NB4 (cell line): ENCODE results near the gene PTPN1.

Experiments
- CTCF ChIP-seq: IDR thresholded peaks from one replicate; pipeline ENCODE4 v1.5.1; 2012; ENCODE audit warnings: low read depth, low read length
- MAX ChIP-seq: IDR thresholded peaks from 2 replicates; pipeline ENCODE4 v1.6.1; 2011; ENCODE audit warnings: low read depth, low read length
- POLR2A ChIP-seq: IDR thresholded peaks from 2 replicates; pipeline ENCODE4 v1.6.1; 2011; ENCODE audit warnings: mild to moderate bottlenecking; ENCODE audit not compliant: insufficient read length; ENCODE audit errors: extremely low read depth

- TF ChIP-seq CTCF (peak; percentile 73), POLR2A (no peak), MAX (no peak)
These were observed 70.0 kb downstream of the PTPN1 start for GRCh38 chr20:50580016-50580747.
